ENCODE measurements around the gene ARL5C.

DNA sequence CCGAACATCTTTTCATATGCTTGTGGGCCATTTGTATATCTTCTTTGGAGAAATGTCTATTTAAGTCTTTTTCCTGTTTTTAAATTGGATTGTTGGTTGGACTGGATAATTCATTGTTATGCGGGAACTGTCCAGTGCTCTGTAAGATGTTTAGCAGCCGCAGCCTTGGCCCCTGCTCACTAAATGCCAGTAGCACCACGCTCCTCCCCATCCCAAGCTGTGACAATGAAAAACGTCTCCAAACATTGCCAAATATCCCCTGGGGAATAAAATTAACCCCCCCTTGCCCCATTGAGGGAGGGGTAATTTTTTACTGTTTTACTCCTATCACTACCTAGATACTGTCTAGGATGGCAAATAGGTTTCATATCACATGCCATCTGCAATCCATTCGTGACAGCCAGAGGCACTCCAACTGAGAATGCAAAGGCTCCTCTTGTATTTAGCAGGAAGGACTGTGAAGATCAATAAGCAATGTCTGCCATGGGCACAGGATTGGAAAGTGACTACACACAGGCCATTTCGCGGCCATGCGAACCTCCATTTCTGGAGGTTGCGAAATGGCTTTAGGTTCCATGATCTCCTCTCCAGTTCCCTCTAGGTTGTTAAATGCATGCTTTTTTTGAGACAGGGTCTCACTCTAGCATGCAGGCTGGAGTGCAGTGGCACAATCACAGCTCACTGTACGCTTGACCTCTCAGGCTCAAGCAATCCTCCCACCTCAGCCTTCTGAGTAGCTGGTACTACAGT is 23.9 kb downstream of the ARL5C start:
- TF ChIP-seq ZNF10 (tag by site-specific recombination; IDR thresholded peaks at IDR 0.05) (no peak), ZNF398 (tag by site-specific recombination; IDR thresholded peaks at IDR 0.05) (no peak), ZNF776 (tag by site-specific recombination; IDR thresholded peaks at IDR 0.05; ENCODE audit: borderline replicate concordance) (no peak), ZNF214 (tag by site-specific recombination; IDR thresholded peaks at IDR 0.05; ENCODE audit: borderline replicate concordance) (no peak), ZNF274 (IDR thresholded peaks at IDR 0.05; ENCODE audit: low read length) (no peak), ZNF274 (tag by site-specific recombination; IDR thresholded peaks at IDR 0.05; ENCODE audit: borderline replicate concordance) (no peak), ZNF580 (tag by site-specific recombination; IDR thresholded peaks at IDR 0.05) (no peak)
- TF ChIP-seq, protein P1, sequence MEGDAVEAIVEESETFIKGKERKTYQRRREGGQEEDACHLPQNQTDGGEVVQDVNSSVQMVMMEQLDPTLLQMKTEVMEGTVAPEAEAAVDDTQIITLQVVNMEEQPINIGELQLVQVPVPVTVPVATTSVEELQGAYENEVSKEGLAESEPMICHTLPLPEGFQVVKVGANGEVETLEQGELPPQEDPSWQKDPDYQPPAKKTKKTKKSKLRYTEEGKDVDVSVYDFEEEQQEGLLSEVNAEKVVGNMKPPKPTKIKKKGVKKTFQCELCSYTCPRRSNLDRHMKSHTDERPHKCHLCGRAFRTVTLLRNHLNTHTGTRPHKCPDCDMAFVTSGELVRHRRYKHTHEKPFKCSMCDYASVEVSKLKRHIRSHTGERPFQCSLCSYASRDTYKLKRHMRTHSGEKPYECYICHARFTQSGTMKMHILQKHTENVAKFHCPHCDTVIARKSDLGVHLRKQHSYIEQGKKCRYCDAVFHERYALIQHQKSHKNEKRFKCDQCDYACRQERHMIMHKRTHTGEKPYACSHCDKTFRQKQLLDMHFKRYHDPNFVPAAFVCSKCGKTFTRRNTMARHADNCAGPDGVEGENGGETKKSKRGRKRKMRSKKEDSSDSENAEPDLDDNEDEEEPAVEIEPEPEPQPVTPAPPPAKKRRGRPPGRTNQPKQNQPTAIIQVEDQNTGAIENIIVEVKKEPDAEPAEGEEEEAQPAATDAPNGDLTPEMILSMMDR (tag by site-specific recombination; IDR thresholded peaks at IDR 0.05): no peak
- TF ChIP-seq, protein P2, sequence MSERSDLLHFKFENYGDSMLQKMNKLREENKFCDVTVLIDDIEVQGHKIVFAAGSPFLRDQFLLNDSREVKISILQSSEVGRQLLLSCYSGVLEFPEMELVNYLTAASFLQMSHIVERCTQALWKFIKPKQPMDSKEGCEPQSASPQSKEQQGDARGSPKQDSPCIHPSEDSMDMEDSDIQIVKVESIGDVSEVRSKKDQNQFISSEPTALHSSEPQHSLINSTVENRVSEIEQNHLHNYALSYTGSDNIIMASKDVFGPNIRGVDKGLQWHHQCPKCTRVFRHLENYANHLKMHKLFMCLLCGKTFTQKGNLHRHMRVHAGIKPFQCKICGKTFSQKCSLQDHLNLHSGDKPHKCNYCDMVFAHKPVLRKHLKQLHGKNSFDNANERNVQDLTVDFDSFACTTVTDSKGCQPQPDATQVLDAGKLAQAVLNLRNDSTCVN (tag by site-specific recombination; optimal IDR thresholded peaks at IDR 0.05): no peak
